CD4-positive, alpha-beta memory T cell (primary cell): ENCODE data around the gene STK17B. TPM values are rescaled to one million over a fixed set of nuclear protein-coding genes. Genes with fewer than 3 reads are reported as not detected.
"Not testable (repeated sequence)": the region's sequence is repeated elsewhere in the genome, so short reads cannot be mapped to it uniquely, and the experiment has no call there.

ENCODE experiments used
- CTCF ChIA-PET: fragments of 350-600 bp; sonication (Branson Sonifier 250); formaldehyde crosslinking; loops from one replicate; lab custom pipeline; 2021; ENCODE audit warnings: inconsistent platforms; ENCODE audit not compliant: partially characterized antibody; lab: Charles Lee
- POLR2A ChIA-PET: fragments of 350-600 bp; sonication (Branson Sonifier 250); formaldehyde crosslinking; loops from one replicate; lab custom pipeline; 2021; ENCODE audit not compliant: partially characterized antibody; lab: Charles Lee
- DNase-seq, 5 donors: peaks; one replicate each; pipeline versions ENCODE4 v3.0.0 to v3.0.0-alpha.2; 2020 to 2022; ENCODE audit warnings: mixed read lengths in 1 of 5
- H3K27ac ChIP-seq: one replicate; pipeline ENCODE4 v1.7.0; 2013; ENCODE audit warnings: low read depth, low read length
- H3K27me3 ChIP-seq: 2 replicates; pipeline ENCODE4 v1.7.0; 2013; ENCODE audit warnings: mild to moderate bottlenecking, low read length, moderate library complexity; ENCODE audit not compliant: insufficient read depth
- H3K36me3 ChIP-seq: 2 replicates; pipeline ENCODE4 v1.7.0; 2013; ENCODE audit warnings: mild to moderate bottlenecking, low read length, moderate library complexity; ENCODE audit not compliant: insufficient read depth
- H3K4me1 ChIP-seq: 2 replicates; pipeline ENCODE4 v1.7.0; 2013; ENCODE audit warnings: mild to moderate bottlenecking, low read length, moderate library complexity; ENCODE audit not compliant: insufficient read depth
- H3K4me3 ChIP-seq, 2 donors: one replicate each; pipeline ENCODE4 v1.7.0; 2013; ENCODE audit warnings: low read length in 2 of 2, mild to moderate bottlenecking in 1 of 2
- H3K9me3 ChIP-seq, 2 donors: one replicate each; pipeline ENCODE4 v1.7.0; 2013; ENCODE audit warnings: low read length in 2 of 2, control low read depth in 1 of 2; ENCODE audit not compliant: control insufficient read depth in 1 of 2
- H3K27ac Mint-ChIP-seq, 7 donors: one replicate each; pipeline ENCODE4 v1.8.0; 2020 to 2021; ENCODE audit warnings: mixed read lengths in 7 of 7, mild to moderate bottlenecking in 6 of 7, inconsistent platforms in 3 of 7, moderate library complexity in 3 of 7
- H3K27me3 Mint-ChIP-seq, 2 donors: one replicate each; pipeline ENCODE4 v1.8.0; 2020 to 2021; ENCODE audit warnings: mixed read lengths in 2 of 2
- H3K36me3 Mint-ChIP-seq, 2 donors: one replicate each; pipeline ENCODE4 v1.8.0; 2020 to 2021; ENCODE audit warnings: mixed read lengths in 2 of 2, inconsistent platforms in 1 of 2, mild to moderate bottlenecking in 1 of 2
- H3K4me1 Mint-ChIP-seq, 4 donors: one replicate each; pipeline ENCODE4 v1.8.0; 2020 to 2021; ENCODE audit warnings: mixed read lengths in 4 of 4, mild to moderate bottlenecking in 1 of 4
- H3K4me3 Mint-ChIP-seq, 8 donors: one replicate each; pipeline ENCODE4 v1.8.0; 2020 to 2021; ENCODE audit warnings: mixed read lengths in 8 of 8, mild to moderate bottlenecking in 7 of 8, moderate library complexity in 6 of 8, inconsistent platforms in 3 of 8
- H3K9me3 Mint-ChIP-seq, 8 donors: one replicate each; pipeline ENCODE4 v1.8.0; 2020 to 2021; ENCODE audit warnings: mixed read lengths in 8 of 8, mild to moderate bottlenecking in 5 of 8, inconsistent platforms in 3 of 8, moderate library complexity in 1 of 8
- intact Hi-C: fragments of 100-400 bp; cut with micrococcal nuclease; formaldehyde crosslinking; loops from one replicate; pipeline ENCODE4 v1.15.1; 2023
- polyA plus RNA-seq, 2 donors: library from polyadenylated mRNA; unstranded; fragments of 300-500 nt; fragmentation: Illumina TruSeq; gene quantifications; one replicate each; pipeline ENCODE4 v1.2.3, GENCODE V29; 2021
- total RNA-seq, 2 experiments: library from RNA; stranded (reverse); gene quantifications; one replicate each; pipeline ENCODE4 v1.2.3, GENCODE V29; 2021

The STK17B gene
- total and polyA plus RNA-seq, 4 experiments from 2014 or later, result 79.7 to 243 (median 163) TPM

- POLR2A ChIA-PET, result interaction anchor here (1.0 to 5.4 kb wide), 3 partner anchors 10 to 24 kb away, joined by 4 to 41 read pairs (median 15); partner anchors contain the start of gene STK17B
Observed at GRCh38 chr2:196187175-196187700, 15.9 kb upstream of the STK17B start.

GRCh38 chr2:196186266-196186980 is 15.0 kb upstream of the STK17B start:
- Mint-ChIP-seq H3K27me3 (no peaks in the 10 kb centered on the region), H3K4me3 (peak overlapping the region in 1 of 8 donors; percentile 7), H3K36me3 (peaks cover 0 to 3% of the 10 kb centered on the region in 2 donors), H3K4me1 (peaks cover 62 to 92% (median 75%) of the 10 kb centered on the region in 4 donors), H3K9me3 (peaks cover 0 to 3% (median 0%) of the 10 kb centered on the region in 8 donors), H3K27ac (peak overlapping the region; percentile 33 to 95 (median 69))
- CTCF ChIA-PET, result no interaction called here
- no peak for DNase-seq
- peaks cover 72% of the 10 kb centered on the region for H3K4me1 ChIP-seq
- intact Hi-C loops, result no loop called here
- H3K27me3 ChIP-seq, result no peaks in the 10 kb centered on the region
- POLR2A ChIA-PET, result interaction anchor here (2.2 to 5.4 kb wide), 3 partner anchors 9 to 16 kb away, joined by 15 to 69 read pairs (median 41); partner anchors contain the start of gene STK17B
- H3K27ac ChIP-seq, result no peak overlapping the region
- no peak overlapping the region for H3K4me3 ChIP-seq
- no peaks in the 10 kb centered on the region for H3K36me3 ChIP-seq
- no peaks in the 10 kb centered on the region for H3K9me3 ChIP-seq

More at GRCh38 chr2:196187175-196187700, 15.9 kb upstream of the STK17B start:
- Mint-ChIP-seq H3K4me1 (peaks cover 58 to 92% (median 75%) of the 10 kb centered on the region in 4 donors), H3K4me3 (peak overlapping the region in 2 of 8 donors; percentile 13 to 23), H3K27ac (peak overlapping the region; percentile 50 to 86 (median 62))
- DNase-seq, H3K9me3 Mint-ChIP-seq, H3K4me3 ChIP-seq, H3K27me3 Mint-ChIP-seq, H3K36me3 ChIP-seq, H3K27me3 ChIP-seq, intact Hi-C loops, H3K27ac ChIP-seq, H3K9me3 ChIP-seq, H3K36me3 Mint-ChIP-seq: not testable (repeated sequence)
- H3K4me1 ChIP-seq, result peaks cover 71% of the 10 kb centered on the region
- CTCF ChIA-PET, result interaction anchor here (1.0 to 1.1 kb wide), 2 partner anchors 10 to 89 kb away, joined by 3 to 4 read pairs; no protein-coding TSS in a partner anchor

- no peaks in the 10 kb centered on the region for H3K36me3 ChIP-seq
- H3K4me1 Mint-ChIP-seq, result peaks cover 67 to 92% (median 77%) of the 10 kb centered on the region in 4 donors
- H3K9me3 Mint-ChIP-seq, result peaks cover 0 to 3% (median 0%) of the 10 kb centered on the region in 8 donors
- H3K27me3 Mint-ChIP-seq, result no peaks in the 10 kb centered on the region
- peak in 1 of 5 donors; percentile 51 for DNase-seq
- H3K27ac Mint-ChIP-seq, result peak overlapping the region; percentile 91 to 98 (median 95)
- peak overlapping the region; percentile 55 for H3K27ac ChIP-seq
- H3K36me3 Mint-ChIP-seq, result peaks cover 0 to 3% of the 10 kb centered on the region in 2 donors
- H3K9me3 ChIP-seq, result no peaks in the 10 kb centered on the region
- no peak overlapping the region for H3K4me3 ChIP-seq
- peak overlapping the region in 5 of 8 donors; percentile 17 to 76 (median 58) for H3K4me3 Mint-ChIP-seq
- H3K4me1 ChIP-seq, result peaks cover 82% of the 10 kb centered on the region
- H3K27me3 ChIP-seq, result no peaks in the 10 kb centered on the region
- POLR2A ChIA-PET, result interaction anchor here (1.3 to 6.3 kb wide), 14 partner anchors 8 to 91 kb away, joined by 4 to 183 read pairs (median 12); partner anchors contain the start of gene STK17B
- intact Hi-C loops, result loop anchor here (1.0 kb wide), 1 partner anchor 9 kb away; no protein-coding TSS in a partner anchor
- CTCF ChIA-PET, result interaction anchor here (0.7 to 2.2 kb wide), 6 partner anchors 11 to 65 kb away, joined by 3 to 5 read pairs (median 4); no protein-coding TSS in a partner anchor
Observed at GRCh38 chr2:196184921-196185320, 13.5 kb upstream of the STK17B start.

- Histone ChIP-seq H3K36me3 (no peaks in the 10 kb centered on the region), H3K27ac (peak overlapping the region; percentile 55), H3K9me3 (no peaks in the 10 kb centered on the region), H3K4me1 (peaks cover 90% of the 10 kb centered on the region), H3K4me3 (peak overlapping the region in 1 of 2 donors; percentile 29), H3K27me3 (no peaks in the 10 kb centered on the region)
- peaks cover 0 to 3% of the 10 kb centered on the region in 2 donors for H3K36me3 Mint-ChIP-seq
- H3K9me3 Mint-ChIP-seq, result peaks cover 0 to 4% (median 0%) of the 10 kb centered on the region in 8 donors
- H3K27me3 Mint-ChIP-seq, result no peaks in the 10 kb centered on the region
- peak overlapping the region; percentile 5 to 85 (median 77) for H3K4me3 Mint-ChIP-seq
- peaks cover 68 to 93% (median 82%) of the 10 kb centered on the region in 4 donors for H3K4me1 Mint-ChIP-seq
- intact Hi-C loops, result loop anchor here (1.0 kb wide), 1 partner anchor 7 kb away; no protein-coding TSS in a partner anchor
- ChIA-PET POLR2A (interaction anchor here (1.0 to 6.3 kb wide), 21 partner anchors 7 to 106 kb away, joined by 3 to 183 read pairs (median 11); partner anchors contain the start of gene STK17B), CTCF (interaction anchor here (1.1 to 2.2 kb wide), 5 partner anchors 13 to 107 kb away, joined by 3 to 5 read pairs (median 5); no protein-coding TSS in a partner anchor)
- H3K27ac Mint-ChIP-seq, result peak overlapping the region; percentile 91 to 98 (median 95)
- DNase-seq, result peak in 2 of 5 donors; percentile 60 to 63
Observed at GRCh38 chr2:196183528-196184231, 12.3 kb upstream of the STK17B start.

GRCh38 chr2:196183172-196183473 is 11.7 kb upstream of the STK17B start:
- no peaks in the 10 kb centered on the region for H3K9me3 ChIP-seq
- POLR2A ChIA-PET, result interaction anchor here (0.9 to 6.3 kb wide), 22 partner anchors 11 to 105 kb away, joined by 3 to 183 read pairs (median 9); partner anchors contain the start of gene STK17B
- peak overlapping the region; percentile 55 for H3K27ac ChIP-seq
- no peaks in the 10 kb centered on the region for H3K36me3 ChIP-seq
- intact Hi-C loops, result no loop called here
- H3K9me3 Mint-ChIP-seq, result peaks cover 0 to 4% (median 0%) of the 10 kb centered on the region in 8 donors
- H3K27me3 Mint-ChIP-seq, result no peaks in the 10 kb centered on the region
- H3K4me1 ChIP-seq, result peaks cover 90% of the 10 kb centered on the region
- H3K4me1 Mint-ChIP-seq, result peaks cover 68 to 93% (median 81%) of the 10 kb centered on the region in 4 donors
- DNase-seq, result no peak
- H3K27me3 ChIP-seq, result no peaks in the 10 kb centered on the region
- H3K36me3 Mint-ChIP-seq, result peaks cover 0 to 3% of the 10 kb centered on the region in 2 donors
- peak overlapping the region; percentile 5 to 85 (median 74) for H3K4me3 Mint-ChIP-seq
- CTCF ChIA-PET, result interaction anchor here (1.0 to 3.2 kb wide), 7 partner anchors 13 to 106 kb away, joined by 3 to 21 read pairs (median 3); no protein-coding TSS in a partner anchor
- peak overlapping the region; percentile 2 to 7 for H3K4me3 ChIP-seq
- H3K27ac Mint-ChIP-seq, result peak overlapping the region; percentile 91 to 98 (median 95)

DNA sequence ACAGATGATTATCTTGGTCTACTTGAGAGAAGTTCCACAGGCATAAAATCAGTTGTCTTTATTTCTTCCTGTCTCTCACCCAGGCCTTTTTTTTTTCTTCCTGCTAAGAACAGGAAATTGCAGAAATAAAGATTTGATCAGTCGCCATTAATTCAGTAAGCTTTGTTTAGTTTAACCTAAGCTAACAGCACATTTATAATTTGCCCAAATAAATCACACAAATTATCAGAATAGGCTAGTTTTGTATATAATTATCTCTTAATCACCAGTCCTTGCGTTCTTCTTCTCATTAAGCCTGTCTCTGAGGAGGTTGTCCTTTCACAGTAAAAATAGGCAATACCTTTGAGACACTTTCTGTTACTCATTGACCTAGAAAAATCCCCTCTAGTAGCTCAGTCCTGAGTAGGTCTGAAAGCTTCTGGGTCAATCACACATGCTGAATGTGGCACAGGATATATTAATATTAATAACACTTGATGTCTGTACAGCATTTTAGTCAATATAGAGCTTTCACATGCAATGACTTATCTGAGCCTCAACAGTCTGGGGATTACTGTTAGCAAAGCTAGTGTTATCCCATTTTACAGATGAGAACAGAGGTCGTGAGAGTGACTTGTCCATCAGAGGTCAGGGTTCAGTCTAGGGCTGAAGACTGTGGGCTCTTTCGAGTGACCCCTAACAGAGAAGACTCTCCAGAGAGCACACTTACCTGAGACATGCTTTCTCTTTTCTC is 11.2 kb upstream of the STK17B start:
- Mint-ChIP-seq H3K4me1 (peaks cover 65 to 93% (median 80%) of the 10 kb centered on the region in 4 donors), H3K4me3 (peak overlapping the region; percentile 64 to 85 (median 74)), H3K27ac (peak overlapping the region; percentile 91 to 98 (median 95)), H3K36me3 (peaks cover 0 to 3% of the 10 kb centered on the region in 2 donors), H3K9me3 (peaks cover 0 to 4% (median 0%) of the 10 kb centered on the region in 8 donors), H3K27me3 (no peaks in the 10 kb centered on the region)
- Histone ChIP-seq H3K36me3 (no peaks in the 10 kb centered on the region), H3K27ac (peak overlapping the region; percentile 55), H3K27me3 (no peaks in the 10 kb centered on the region), H3K4me1 (peaks cover 92% of the 10 kb centered on the region), H3K4me3 (peak overlapping the region; percentile 2 to 7), H3K9me3 (no peaks in the 10 kb centered on the region)
- CTCF ChIA-PET, result interaction anchor here (0.8 to 3.2 kb wide), 12 partner anchors 12 to 106 kb away, joined by 3 to 21 read pairs (median 4); no protein-coding TSS in a partner anchor
- POLR2A ChIA-PET, result interaction anchor here (0.6 to 6.3 kb wide), 26 partner anchors 7 to 105 kb away, joined by 3 to 183 read pairs (median 9); partner anchors contain the start of gene STK17B
- intact Hi-C loops, result loop anchor here (1.0 kb wide), 1 partner anchor 29 kb away; no protein-coding TSS in a partner anchor
- DNase-seq, result peak in 1 of 5 donors; percentile 53
